Measurements from ENCODE around the gene ASB13.

The ASB13 gene

GRCh38 chr10:5694573-5694972, 28.2 kb upstream of the ASB13 start:
- Histone ChIP-seq H3K4me1 (ENCODE audit: insufficient read depth, insufficient read length) (no peaks in the 10 kb centered on the region), H3K9ac (ENCODE audit: insufficient read length, low read depth) (no peak overlapping the region), H3K36me3 (ENCODE audit: insufficient read depth, insufficient read length, low read length) (no peaks in the 10 kb centered on the region), H3K9me3 (ENCODE audit: insufficient read depth, low read length) (no peaks in the 10 kb centered on the region; the same call in 1 of the 2 replicates), H3K4me3 (ENCODE audit: insufficient read length, low read depth) (no peak overlapping the region), H3K27me3 (ENCODE audit: insufficient read depth, insufficient read length) (no peaks in the 10 kb centered on the region)
- no peak for TF ChIP-seq ZNF274 (IDR thresholded peaks at IDR 0.05; ENCODE audit: low read depth, low read length)
- no peak for TF ChIP-seq YY1 (IDR thresholded peaks at IDR 0.05; ENCODE audit: insufficient read depth, insufficient read length)
- TF ChIP-seq SUZ12 (IDR thresholded peaks at IDR 0.05; ENCODE audit: extremely low read depth, insufficient read depth, insufficient read length), result no peak
- no peak for DNase-seq (ENCODE audit: low read depth, low spot score)

GRCh38 chr10:5692461-5693358, 26.3 kb upstream of the ASB13 start:
- TF ChIP-seq YY1 (IDR thresholded peaks at IDR 0.05; ENCODE audit: insufficient read depth, insufficient read length) (no peak), SUZ12 (IDR thresholded peaks at IDR 0.05; ENCODE audit: extremely low read depth, insufficient read depth, insufficient read length) (no peak), ZNF274 (IDR thresholded peaks at IDR 0.05; ENCODE audit: low read depth, low read length) (no peak)
- no peaks in the 10 kb centered on the region for H3K27me3 ChIP-seq (ENCODE audit: insufficient read depth, insufficient read length)
- no peaks in the 10 kb centered on the region; the same call in 1 of the 2 replicates for H3K9me3 ChIP-seq (ENCODE audit: insufficient read depth, low read length)
- H3K4me3 ChIP-seq (ENCODE audit: insufficient read length, low read depth), result peak overlapping the region; percentile 50
- peaks cover 5% of the 10 kb centered on the region for H3K36me3 ChIP-seq (ENCODE audit: insufficient read depth, insufficient read length, low read length)
- DNase-seq (ENCODE audit: low read depth, low spot score), result no peak
- no peaks in the 10 kb centered on the region for H3K4me1 ChIP-seq (ENCODE audit: insufficient read depth, insufficient read length)
- peak overlapping the region; percentile 76 for H3K9ac ChIP-seq (ENCODE audit: insufficient read length, low read depth)

GRCh38 chr10:5691786-5692185, 25.4 kb upstream of the ASB13 start:
- DNase-seq (ENCODE audit: low read depth, low spot score), result no peak
- peaks cover 5% of the 10 kb centered on the region for H3K36me3 ChIP-seq (ENCODE audit: insufficient read depth, insufficient read length, low read length)
- H3K4me3 ChIP-seq (ENCODE audit: insufficient read length, low read depth), result peak overlapping the region; percentile 50
- H3K4me1 ChIP-seq (ENCODE audit: insufficient read depth, insufficient read length), result no peaks in the 10 kb centered on the region
- no peaks in the 10 kb centered on the region; the same call in 1 of the 2 replicates for H3K9me3 ChIP-seq (ENCODE audit: insufficient read depth, low read length)
- no peaks in the 10 kb centered on the region for H3K27me3 ChIP-seq (ENCODE audit: insufficient read depth, insufficient read length)
- H3K9ac ChIP-seq (ENCODE audit: insufficient read length, low read depth), result peak overlapping the region; percentile 4
- TF ChIP-seq SUZ12 (IDR thresholded peaks at IDR 0.05; ENCODE audit: extremely low read depth, insufficient read depth, insufficient read length) (no peak), YY1 (IDR thresholded peaks at IDR 0.05; ENCODE audit: insufficient read depth, insufficient read length) (no peak), ZNF274 (IDR thresholded peaks at IDR 0.05; ENCODE audit: low read depth, low read length) (no peak)

- Histone ChIP-seq H3K4me1 (ENCODE audit: insufficient read depth, insufficient read length) (no peaks in the 10 kb centered on the region), H3K4me3 (ENCODE audit: insufficient read length, low read depth) (no peak overlapping the region), H3K9ac (ENCODE audit: insufficient read length, low read depth) (no peak overlapping the region), H3K27me3 (ENCODE audit: insufficient read depth, insufficient read length) (no peaks in the 10 kb centered on the region), H3K9me3 (ENCODE audit: insufficient read depth, low read length) (peaks cover 7% of the 10 kb centered on the region), H3K36me3 (ENCODE audit: insufficient read depth, insufficient read length, low read length) (peaks cover 5% of the 10 kb centered on the region)
- DNase-seq (ENCODE audit: low read depth, low spot score), result no peak
- TF ChIP-seq YY1 (IDR thresholded peaks at IDR 0.05; ENCODE audit: insufficient read depth, insufficient read length), result no peak
- TF ChIP-seq SUZ12 (IDR thresholded peaks at IDR 0.05; ENCODE audit: extremely low read depth, insufficient read depth, insufficient read length), result no peak
- TF ChIP-seq ZNF274 (IDR thresholded peaks at IDR 0.05; ENCODE audit: low read depth, low read length), result no peak
Measured at GRCh38 chr10:5688587-5688986, 22.2 kb upstream of the ASB13 start.

GRCh38 chr10:5685764-5686240, 19.4 kb upstream of the ASB13 start:
- Histone ChIP-seq H3K4me1 (ENCODE audit: insufficient read depth, insufficient read length) (no peaks in the 10 kb centered on the region), H3K4me3 (ENCODE audit: insufficient read length, low read depth) (peak overlapping the region; percentile 80), H3K27me3 (ENCODE audit: insufficient read depth, insufficient read length) (no peaks in the 10 kb centered on the region), H3K36me3 (ENCODE audit: insufficient read depth, insufficient read length, low read length) (peaks cover 5% of the 10 kb centered on the region), H3K9ac (ENCODE audit: insufficient read length, low read depth) (peak overlapping the region; percentile 84), H3K9me3 (ENCODE audit: insufficient read depth, low read length) (peaks cover 7% of the 10 kb centered on the region)
- no peak for TF ChIP-seq ZNF274 (IDR thresholded peaks at IDR 0.05; ENCODE audit: low read depth, low read length)
- no peak for TF ChIP-seq SUZ12 (IDR thresholded peaks at IDR 0.05; ENCODE audit: extremely low read depth, insufficient read depth, insufficient read length)
- no peak for TF ChIP-seq YY1 (IDR thresholded peaks at IDR 0.05; ENCODE audit: insufficient read depth, insufficient read length)
- no peak for DNase-seq (ENCODE audit: low read depth, low spot score)

GRCh38 chr10:5684971-5685763, 18.8 kb upstream of the ASB13 start:
- Histone ChIP-seq H3K4me3 (ENCODE audit: insufficient read length, low read depth) (peak overlapping the region; percentile 80), H3K36me3 (ENCODE audit: insufficient read depth, insufficient read length, low read length) (peaks cover 5% of the 10 kb centered on the region), H3K4me1 (ENCODE audit: insufficient read depth, insufficient read length) (no peaks in the 10 kb centered on the region), H3K9me3 (ENCODE audit: insufficient read depth, low read length) (peaks cover 7% of the 10 kb centered on the region), H3K27me3 (ENCODE audit: insufficient read depth, insufficient read length) (no peaks in the 10 kb centered on the region), H3K9ac (ENCODE audit: insufficient read length, low read depth) (peak overlapping the region; percentile 84)
- peak; percentile 52 for DNase-seq (ENCODE audit: low read depth, low spot score)
- TF ChIP-seq YY1 (IDR thresholded peaks at IDR 0.05; ENCODE audit: insufficient read depth, insufficient read length) (no peak), ZNF274 (IDR thresholded peaks at IDR 0.05; ENCODE audit: low read depth, low read length) (no peak), SUZ12 (IDR thresholded peaks at IDR 0.05; ENCODE audit: extremely low read depth, insufficient read depth, insufficient read length) (no peak)
